ENCODE results near the gene CD47. TPM values are rescaled to one million over a fixed set of nuclear protein-coding genes. Genes with fewer than 3 reads are reported as not detected.

The CD47 gene
- total RNA-seq, 5 donors from 2014 or later (not counting 1 experiment from before 2014, with no cell fraction given): 154 to 186 (median 161) TPM

- no peaks in the 10 kb centered on the region for H3K9me3 Mint-ChIP-seq
- ChIA-PET POLR2A (interaction anchor here in 1 of 2 donors (0.7 kb wide), 1 partner anchor 750 kb away, joined by 3 read pairs; no protein-coding TSS in a partner anchor), CTCF (interaction anchor here (0.6 to 1.2 kb wide), 2 partner anchors 19 to 37 kb away, joined by 3 to 6 read pairs; no protein-coding TSS in a partner anchor)
- no peak overlapping the region for H3K27ac ChIP-seq (ENCODE audit: low read length)
- peaks cover 83 to 90% (median 89%) of the 10 kb centered on the region in 3 donors for H3K4me1 Mint-ChIP-seq
- no peak overlapping the region for H3K4me3 ChIP-seq (ENCODE audit: control insufficient read depth in 1 of 2, extremely low read depth in 1 of 2, low read length in 1 of 2)
- H3K27me3 ChIP-seq (replicated peaks in 1 of 2; ENCODE audit: control insufficient read depth in 2 of 2, extremely low read depth in 1 of 2, insufficient read depth in 2 of 2, low read length in 1 of 2): no peaks in the 10 kb centered on the region
- H3K4me3 Mint-ChIP-seq: no peak overlapping the region
- H3K36me3 Mint-ChIP-seq: peaks cover 54% of the 10 kb centered on the region
- H3K27me3 Mint-ChIP-seq: no peaks in the 10 kb centered on the region
- 33% methylated on average over 2 of the region's 6 CpGs for WGBS (ENCODE audit: insufficient coverage)
- peak in 2 of 4 experiments; percentile 44 to 60 for ATAC-seq (replicated peaks in 1 of 4)
- peaks cover 11 to 30% of the 10 kb centered on the region in 2 experiments for H3K4me1 ChIP-seq (ENCODE audit: control insufficient read depth in 1 of 2, extremely low read depth in 1 of 2, insufficient read depth in 2 of 2, low read length in 2 of 2)
- DNase-seq: no peak
- peaks cover 3 to 45% of the 10 kb centered on the region in 2 donors for H3K36me3 ChIP-seq (ENCODE audit: control insufficient read depth in 2 of 2, extremely low read depth in 1 of 2, insufficient read depth in 1 of 2, low read length in 1 of 2)
- H3K9me3 ChIP-seq: no peaks in the 10 kb centered on the region
- H3K27ac Mint-ChIP-seq: peak overlapping the region; percentile 47 to 49
These were observed 20.5 kb downstream of the CD47 start for GRCh38 chr3:108070356-108070755.

- DNase-seq: no peak
- Histone ChIP-seq H3K27ac (ENCODE audit: low read length) (no peak overlapping the region), H3K27me3 (replicated peaks in 1 of 2; ENCODE audit: control insufficient read depth in 2 of 2, extremely low read depth in 1 of 2, insufficient read depth in 2 of 2, low read length in 1 of 2) (no peaks in the 10 kb centered on the region), H3K36me3 (ENCODE audit: control insufficient read depth in 2 of 2, extremely low read depth in 1 of 2, insufficient read depth in 1 of 2, low read length in 1 of 2) (peaks cover 7 to 39% of the 10 kb centered on the region in 2 donors), H3K4me3 (ENCODE audit: control insufficient read depth in 1 of 2, extremely low read depth in 1 of 2, low read length in 1 of 2) (no peak overlapping the region), H3K4me1 (ENCODE audit: control insufficient read depth in 1 of 2, extremely low read depth in 1 of 2, insufficient read depth in 2 of 2, low read length in 2 of 2) (peaks cover 5 to 24% of the 10 kb centered on the region in 2 experiments), H3K9me3 (no peaks in the 10 kb centered on the region)
- CTCF ChIA-PET: interaction anchor here in 1 of 2 donors (0.9 kb wide), 1 partner anchor 378 kb away, joined by 4 read pairs; no protein-coding TSS in a partner anchor
- H3K36me3 Mint-ChIP-seq: peaks cover 53% of the 10 kb centered on the region
- no peak overlapping the region for H3K4me3 Mint-ChIP-seq
- no CpG with 5 or more reads among the region's 1 CpG for WGBS (ENCODE audit: insufficient coverage)
- peaks cover 83 to 87% (median 87%) of the 10 kb centered on the region in 3 donors for H3K4me1 Mint-ChIP-seq
- H3K27ac Mint-ChIP-seq: peak overlapping the region; percentile 36 to 39
- no peaks in the 10 kb centered on the region for H3K9me3 Mint-ChIP-seq
- no peaks in the 10 kb centered on the region for H3K27me3 Mint-ChIP-seq
- POLR2A ChIA-PET: interaction anchor here in 1 of 2 donors (1.3 kb wide), 1 partner anchor 10 kb away, joined by 7 read pairs; no protein-coding TSS in a partner anchor
- no peak for ATAC-seq (replicated peaks in 1 of 4)
These were observed 23.1 kb downstream of the CD47 start for GRCh38 chr3:108067768-108068167.

GRCh38 chr3:108065096-108065495, 25.7 kb downstream of the CD47 start:
- ChIA-PET CTCF (interaction anchor here (0.6 to 1.0 kb wide), 2 partner anchors 13 to 15 kb away, joined by 3 to 4 read pairs; no protein-coding TSS in a partner anchor), POLR2A (interaction anchor here in 1 of 2 donors (0.6 kb wide), 1 partner anchor 24 kb away, joined by 3 read pairs; no protein-coding TSS in a partner anchor)
- Mint-ChIP-seq H3K9me3 (no peaks in the 10 kb centered on the region), H3K27me3 (no peaks in the 10 kb centered on the region), H3K36me3 (peaks cover 60% of the 10 kb centered on the region), H3K27ac (peak overlapping the region; percentile 23 to 34), H3K4me3 (peak overlapping the region in 1 of 3 donors; percentile 32), H3K4me1 (peaks cover 72 to 80% (median 78%) of the 10 kb centered on the region in 3 donors)
- Histone ChIP-seq H3K4me3 (ENCODE audit: control insufficient read depth in 1 of 2, extremely low read depth in 1 of 2, low read length in 1 of 2) (no peak overlapping the region), H3K36me3 (ENCODE audit: control insufficient read depth in 2 of 2, extremely low read depth in 1 of 2, insufficient read depth in 1 of 2, low read length in 1 of 2) (peaks cover 7 to 50% of the 10 kb centered on the region in 2 donors), H3K9me3 (no peaks in the 10 kb centered on the region), H3K27ac (ENCODE audit: low read length) (no peak overlapping the region), H3K4me1 (ENCODE audit: control insufficient read depth in 1 of 2, extremely low read depth in 1 of 2, insufficient read depth in 2 of 2, low read length in 2 of 2) (peaks cover 2 to 9% of the 10 kb centered on the region in 2 experiments), H3K27me3 (replicated peaks in 1 of 2; ENCODE audit: control insufficient read depth in 2 of 2, extremely low read depth in 1 of 2, insufficient read depth in 2 of 2, low read length in 1 of 2) (no peaks in the 10 kb centered on the region)
- DNase-seq (no peak), ATAC-seq (replicated peaks in 1 of 4) (no peak)

GRCh38 chr3:108064293-108064887, 26.4 kb downstream of the CD47 start:
- ATAC-seq (replicated peaks in 1 of 4) (no peak), DNase-seq (no peak)
- Mint-ChIP-seq H3K27ac (peak overlapping the region; percentile 34 to 72), H3K27me3 (no peaks in the 10 kb centered on the region), H3K4me3 (no peak overlapping the region), H3K4me1 (peaks cover 72 to 80% (median 78%) of the 10 kb centered on the region in 3 donors), H3K9me3 (no peaks in the 10 kb centered on the region), H3K36me3 (peaks cover 62% of the 10 kb centered on the region)
- Histone ChIP-seq H3K27ac (ENCODE audit: low read length) (no peak overlapping the region), H3K4me1 (ENCODE audit: control insufficient read depth in 1 of 2, extremely low read depth in 1 of 2, insufficient read depth in 2 of 2, low read length in 2 of 2) (peaks cover 2 to 4% of the 10 kb centered on the region in 2 experiments), H3K4me3 (ENCODE audit: control insufficient read depth in 1 of 2, extremely low read depth in 1 of 2, low read length in 1 of 2) (no peak overlapping the region), H3K9me3 (no peaks in the 10 kb centered on the region), H3K27me3 (replicated peaks in 1 of 2; ENCODE audit: control insufficient read depth in 2 of 2, extremely low read depth in 1 of 2, insufficient read depth in 2 of 2, low read length in 1 of 2) (no peaks in the 10 kb centered on the region), H3K36me3 (ENCODE audit: control insufficient read depth in 2 of 2, extremely low read depth in 1 of 2, insufficient read depth in 1 of 2, low read length in 1 of 2) (peaks cover 7 to 54% of the 10 kb centered on the region in 2 donors)
- WGBS (ENCODE audit: insufficient coverage): no CpG with 5 or more reads among the region's 1 CpG
- CTCF ChIA-PET: no interaction called here
- POLR2A ChIA-PET: interaction anchor here in 1 of 2 donors (1.2 kb wide), 1 partner anchor 10 kb away, joined by 4 read pairs; no protein-coding TSS in a partner anchor

- ATAC-seq (replicated peaks in 1 of 4): no peak
- CTCF ChIA-PET: no interaction called here
- no peak for DNase-seq
These were observed 28.8 kb downstream of the CD47 start for GRCh38 chr3:108062051-108062450.

GRCh38 chr3:108060331-108060730, 30.5 kb downstream of the CD47 start:
- H3K4me3 ChIP-seq (ENCODE audit: control insufficient read depth in 1 of 2, extremely low read depth in 1 of 2, low read length in 1 of 2): no peak overlapping the region
- H3K36me3 Mint-ChIP-seq: peaks cover 67% of the 10 kb centered on the region
- no peak overlapping the region for H3K27ac ChIP-seq (ENCODE audit: low read length)
- H3K27ac Mint-ChIP-seq: peak overlapping the region in 1 of 2 donors; percentile 59
- no peaks in the 10 kb centered on the region for H3K9me3 Mint-ChIP-seq
- H3K4me1 ChIP-seq (ENCODE audit: control insufficient read depth in 1 of 2, extremely low read depth in 1 of 2, insufficient read depth in 2 of 2, low read length in 2 of 2): peaks cover 0 to 4% of the 10 kb centered on the region in 2 experiments
- DNase-seq: no peak
- H3K27me3 Mint-ChIP-seq: no peaks in the 10 kb centered on the region
- peaks cover 3 to 58% of the 10 kb centered on the region in 2 donors for H3K36me3 ChIP-seq (ENCODE audit: control insufficient read depth in 2 of 2, extremely low read depth in 1 of 2, insufficient read depth in 1 of 2, low read length in 1 of 2)
- peaks cover 66 to 75% (median 71%) of the 10 kb centered on the region in 3 donors for H3K4me1 Mint-ChIP-seq
- ChIA-PET CTCF (no interaction called here), POLR2A (interaction anchor here in 1 of 2 donors (0.5 to 0.6 kb wide), 2 partner anchors 8 to 148 kb away, joined by 3 to 8 read pairs; no protein-coding TSS in a partner anchor)
- H3K4me3 Mint-ChIP-seq: no peak overlapping the region
- 100% methylated on average over 3 of the region's 3 CpGs for WGBS (ENCODE audit: insufficient coverage)
- H3K27me3 ChIP-seq (replicated peaks in 1 of 2; ENCODE audit: control insufficient read depth in 2 of 2, extremely low read depth in 1 of 2, insufficient read depth in 2 of 2, low read length in 1 of 2): no peaks in the 10 kb centered on the region
- ATAC-seq (replicated peaks in 1 of 4): no peak
- H3K9me3 ChIP-seq: no peaks in the 10 kb centered on the region

More at GRCh38 chr3:108062051-108062450, 28.8 kb downstream of the CD47 start:
- no peak overlapping the region for H3K4me3 Mint-ChIP-seq
- POLR2A ChIA-PET: no interaction called here
- no peak overlapping the region for H3K4me3 ChIP-seq (ENCODE audit: control insufficient read depth in 1 of 2, extremely low read depth in 1 of 2, low read length in 1 of 2)
- H3K36me3 ChIP-seq (ENCODE audit: control insufficient read depth in 2 of 2, extremely low read depth in 1 of 2, insufficient read depth in 1 of 2, low read length in 1 of 2): peaks cover 3 to 55% of the 10 kb centered on the region in 2 donors
- no peaks in the 10 kb centered on the region for H3K27me3 Mint-ChIP-seq
- no peaks in the 10 kb centered on the region for H3K9me3 ChIP-seq
- H3K4me1 ChIP-seq (ENCODE audit: control insufficient read depth in 1 of 2, extremely low read depth in 1 of 2, insufficient read depth in 2 of 2, low read length in 2 of 2): peaks cover 0 to 2% of the 10 kb centered on the region in 2 experiments
- no peak overlapping the region for H3K27ac Mint-ChIP-seq
- peaks cover 66 to 75% (median 74%) of the 10 kb centered on the region in 3 donors for H3K4me1 Mint-ChIP-seq
- H3K27ac ChIP-seq (ENCODE audit: low read length): no peak overlapping the region
- no peaks in the 10 kb centered on the region for H3K9me3 Mint-ChIP-seq
- H3K27me3 ChIP-seq (replicated peaks in 1 of 2; ENCODE audit: control insufficient read depth in 2 of 2, extremely low read depth in 1 of 2, insufficient read depth in 2 of 2, low read length in 1 of 2): no peaks in the 10 kb centered on the region
- H3K36me3 Mint-ChIP-seq: peaks cover 70% of the 10 kb centered on the region
- no CpG with 5 or more reads among the region's 1 CpG for WGBS (ENCODE audit: insufficient coverage)
